DOHH2 (cell line): ENCODE results near the gene YIF1B.

Source experiments
- H3F3A ChIP-seq: fragments of 200-600 bp; sonication (generic), shearing (Covaris generic); 2 replicates; pipeline ENCODE4 v1.6.0; 2016; ENCODE audit warnings: antibody characterized with exemption, mild to moderate bottlenecking; ENCODE audit not compliant: control insufficient read depth, insufficient read depth
- H3K27ac ChIP-seq: fragments of 200-600 bp; sonication (generic); 2 replicates; pipeline ENCODE4 v1.5.1; 2014; ENCODE audit warnings: low read depth, mild to moderate bottlenecking, low read length, moderate library complexity
- H3K27me3 ChIP-seq: fragments of 200-600 bp; sonication (generic); 2 replicates; pipeline ENCODE4 v1.6.1; 2014; ENCODE audit warnings: mild to moderate bottlenecking, low read length, mixed read lengths; ENCODE audit not compliant: control insufficient read depth
- H3K36me3 ChIP-seq: fragments of 200-600 bp; sonication (generic); 2 replicates; pipeline ENCODE4 v1.6.1; 2014; ENCODE audit warnings: mild to moderate bottlenecking, low read length, moderate library complexity, mixed read lengths; ENCODE audit not compliant: control insufficient read depth
- H3K4me1 ChIP-seq: fragments of 200-600 bp; sonication (generic); 2 replicates; pipeline ENCODE4 v1.6.1; 2014; ENCODE audit warnings: mild to moderate bottlenecking, low read length, mixed read lengths; ENCODE audit not compliant: control insufficient read depth
- H3K4me2 ChIP-seq: fragments of 200-600 bp; sonication (generic); 2 replicates; pipeline ENCODE4 v1.6.0; 2014; ENCODE audit warnings: mild to moderate bottlenecking, low read length, moderate library complexity
- H3K4me3 ChIP-seq: fragments of 200-600 bp; sonication (generic); 2 replicates; pipeline ENCODE4 v1.5.1; 2014; ENCODE audit warnings: mild to moderate bottlenecking, low read length, mixed read lengths
- H3K79me2 ChIP-seq: fragments of 200-600 bp; sonication (generic); 2 replicates; pipeline ENCODE4 v1.6.1; 2014; ENCODE audit warnings: mild to moderate bottlenecking, low read length, mixed read lengths; ENCODE audit not compliant: control insufficient read depth
- H3K9me2 ChIP-seq: fragments of 200-600 bp; sonication (generic); replicated peaks from 2 replicates; pipeline ENCODE4 v1.6.1; 2014; ENCODE audit warnings: mild to moderate bottlenecking, low read length, mixed read lengths; ENCODE audit not compliant: control insufficient read depth
- H3K9me3 ChIP-seq: fragments of 200-600 bp; sonication (generic); 2 replicates; pipeline ENCODE4 v1.6.1; 2014; ENCODE audit warnings: antibody characterized with exemption, low read length, mixed read lengths; ENCODE audit not compliant: control insufficient read depth, insufficient read depth
- H4K20me1 ChIP-seq: fragments of 200-600 bp; sonication (generic); 2 replicates; pipeline ENCODE4 v1.6.0; 2014; ENCODE audit warnings: low read depth, mild to moderate bottlenecking, antibody characterized with exemption, low read length, moderate library complexity; ENCODE audit not compliant: control insufficient read depth, insufficient read depth
- EZH2phosphoT487 ChIP-seq: fragments of 200-600 bp; sonication (generic); IDR thresholded peaks from 2 replicates; pipeline ENCODE4 v1.6.1; 2017; ENCODE audit warnings: borderline replicate concordance, mild to moderate bottlenecking, antibody characterized with exemption, low read length, moderate library complexity, mixed read lengths
- TF ChIP-seq, protein P1 (sequence below): fragments of 200-600 bp; sonication (generic); IDR thresholded peaks from one replicate; pipeline ENCODE4 v1.5.1; 2014; ENCODE audit warnings: antibody characterized with exemption, mild to moderate bottlenecking, low read depth, low read length; ENCODE audit not compliant: poor library complexity, severe bottlenecking

YIF1B gene

DNA sequence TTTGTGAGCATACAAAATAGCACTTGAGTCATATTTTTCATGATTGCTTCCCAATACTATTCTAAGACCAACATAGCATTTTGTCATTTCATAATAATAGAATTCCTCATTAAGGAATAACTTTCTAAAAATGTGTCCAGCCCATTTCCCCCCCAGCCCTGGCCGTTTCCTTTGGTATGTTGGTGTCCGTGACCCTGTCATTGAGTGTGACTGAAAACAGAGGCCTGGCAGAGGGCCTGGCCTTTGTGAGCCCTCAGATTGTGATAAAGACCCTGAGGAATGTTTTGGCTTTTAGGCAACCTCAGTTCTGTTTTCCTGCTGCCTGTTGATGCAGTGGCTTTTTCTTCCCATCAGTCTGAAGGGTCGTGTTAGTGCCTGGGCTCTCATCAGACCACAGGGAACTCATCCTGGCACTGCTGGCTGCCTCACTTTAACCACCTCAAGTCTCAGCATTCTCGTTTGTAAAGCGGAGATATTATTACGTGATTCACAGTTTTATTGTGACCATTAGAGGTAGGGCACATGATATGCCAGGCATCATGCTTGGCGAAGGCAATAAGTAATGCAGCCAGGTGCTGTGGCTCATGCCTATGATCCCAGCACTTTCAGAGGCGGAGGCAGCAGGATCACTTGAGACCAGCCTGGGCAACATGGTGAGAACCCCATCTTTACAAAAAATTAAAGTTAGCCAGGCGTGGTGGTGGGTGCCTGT, 37.6 kb downstream of the YIF1B start:
- Histone ChIP-seq H3K4me2 (no peak overlapping the region), H3K9me3 (no peaks in the 10 kb centered on the region), H3K4me3 (no peak overlapping the region), H3K27ac (no peak overlapping the region), H3K9me2 (no peaks in the 10 kb centered on the region), H3K79me2 (no peaks in the 10 kb centered on the region), H3K27me3 (no peaks in the 10 kb centered on the region), H4K20me1 (no peaks in the 10 kb centered on the region), H3F3A (no peaks in the 10 kb centered on the region), H3K4me1 (0 out of 2 replicates have a peak, but pooled peaks cover 4% of the 10 kb centered on the region), H3K36me3 (no peaks in the 10 kb centered on the region)
- TF ChIP-seq EZH2phosphoT487: no peak
- TF ChIP-seq, protein P1, sequence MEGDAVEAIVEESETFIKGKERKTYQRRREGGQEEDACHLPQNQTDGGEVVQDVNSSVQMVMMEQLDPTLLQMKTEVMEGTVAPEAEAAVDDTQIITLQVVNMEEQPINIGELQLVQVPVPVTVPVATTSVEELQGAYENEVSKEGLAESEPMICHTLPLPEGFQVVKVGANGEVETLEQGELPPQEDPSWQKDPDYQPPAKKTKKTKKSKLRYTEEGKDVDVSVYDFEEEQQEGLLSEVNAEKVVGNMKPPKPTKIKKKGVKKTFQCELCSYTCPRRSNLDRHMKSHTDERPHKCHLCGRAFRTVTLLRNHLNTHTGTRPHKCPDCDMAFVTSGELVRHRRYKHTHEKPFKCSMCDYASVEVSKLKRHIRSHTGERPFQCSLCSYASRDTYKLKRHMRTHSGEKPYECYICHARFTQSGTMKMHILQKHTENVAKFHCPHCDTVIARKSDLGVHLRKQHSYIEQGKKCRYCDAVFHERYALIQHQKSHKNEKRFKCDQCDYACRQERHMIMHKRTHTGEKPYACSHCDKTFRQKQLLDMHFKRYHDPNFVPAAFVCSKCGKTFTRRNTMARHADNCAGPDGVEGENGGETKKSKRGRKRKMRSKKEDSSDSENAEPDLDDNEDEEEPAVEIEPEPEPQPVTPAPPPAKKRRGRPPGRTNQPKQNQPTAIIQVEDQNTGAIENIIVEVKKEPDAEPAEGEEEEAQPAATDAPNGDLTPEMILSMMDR: no peak

DNA sequence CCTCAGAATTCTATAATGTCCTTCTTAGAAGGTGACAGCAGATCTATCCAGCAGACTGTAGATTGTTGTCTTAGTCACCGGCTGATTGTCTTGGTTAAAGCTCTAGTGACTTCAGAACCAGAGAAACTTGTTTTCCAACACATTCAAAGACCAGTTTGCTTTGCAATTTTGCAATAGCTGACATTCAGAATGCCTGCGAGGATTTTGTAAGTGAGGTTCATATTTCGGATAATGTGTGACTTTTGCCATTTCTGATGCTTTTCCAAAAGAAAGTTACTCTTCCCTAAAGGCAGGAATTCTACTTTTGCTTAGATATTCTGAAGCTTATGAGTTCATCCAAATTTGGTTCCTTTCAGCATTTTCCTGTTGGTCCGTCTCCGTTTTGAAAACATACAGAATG, 38.2 kb downstream of the YIF1B start:
- no peak for TF ChIP-seq EZH2phosphoT487
- TF ChIP-seq, protein P1: no peak
- Histone ChIP-seq H3K4me2 (no peak overlapping the region), H3K9me3 (no peaks in the 10 kb centered on the region), H3K79me2 (no peaks in the 10 kb centered on the region), H3K9me2 (no peaks in the 10 kb centered on the region), H3K4me1 (0 out of 2 replicates have a peak, but pooled peaks cover 4% of the 10 kb centered on the region), H3F3A (no peaks in the 10 kb centered on the region), H3K27me3 (no peaks in the 10 kb centered on the region), H4K20me1 (no peaks in the 10 kb centered on the region), H3K4me3 (no peak overlapping the region), H3K27ac (no peak overlapping the region), H3K36me3 (no peaks in the 10 kb centered on the region)

DNA sequence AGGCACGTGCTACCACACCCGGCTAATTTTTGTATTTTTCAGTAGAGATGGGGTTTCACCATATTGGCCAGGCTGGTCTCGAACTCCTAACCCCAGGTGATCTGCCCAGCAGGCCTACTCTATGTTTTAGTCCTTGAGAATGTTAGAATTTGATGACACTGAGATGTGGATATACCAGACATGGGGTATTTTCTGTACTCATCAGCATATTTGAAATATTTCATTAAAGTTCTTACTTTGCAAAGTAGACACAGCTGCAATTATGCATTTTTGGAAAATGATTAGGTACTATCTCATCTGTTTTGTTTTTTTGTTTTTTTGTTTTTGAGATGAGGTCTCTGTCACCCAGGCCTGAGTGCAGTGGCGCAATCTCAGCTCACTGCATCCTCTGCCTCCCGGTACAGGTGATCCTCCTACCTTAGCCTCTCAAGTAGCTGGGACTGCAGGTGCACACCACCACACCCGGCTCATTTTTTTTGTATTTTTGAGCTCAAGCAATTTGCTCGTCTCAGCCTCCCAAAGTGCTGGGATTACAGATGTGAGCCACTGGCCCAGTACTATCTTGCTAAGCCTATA, 38.7 kb downstream of the YIF1B start:
- H4K20me1 ChIP-seq: no peaks in the 10 kb centered on the region
- no peaks in the 10 kb centered on the region for H3K36me3 ChIP-seq
- H3K4me3 ChIP-seq: no peak overlapping the region
- H3K9me2 ChIP-seq: no peaks in the 10 kb centered on the region
- no peaks in the 10 kb centered on the region for H3F3A ChIP-seq
- no peak for TF ChIP-seq EZH2phosphoT487
- TF ChIP-seq, protein P1: no peak
- no peak overlapping the region for H3K4me2 ChIP-seq
- 0 out of 2 replicates have a peak, but pooled peaks cover 4% of the 10 kb centered on the region for H3K4me1 ChIP-seq
- no peak overlapping the region for H3K27ac ChIP-seq
- H3K79me2 ChIP-seq: no peaks in the 10 kb centered on the region
- no peaks in the 10 kb centered on the region for H3K27me3 ChIP-seq
- no peaks in the 10 kb centered on the region for H3K9me3 ChIP-seq
